Fibroblast of lung (primary cell): ENCODE results near the gene GJA8. TPM values are rescaled to one million over a fixed set of nuclear protein-coding genes. Genes with fewer than 3 reads are reported as not detected.

Experiments used
- DNase-seq, 2 donors: peaks; one replicate each; pipeline versions ENCODE4 v3.0.0 to v3.0.0-alpha.2; 2010; ENCODE audit warnings: low read depth in 2 of 2
- H2AFZ ChIP-seq: 2 replicates; pipeline ENCODE4 v1.5.1; 2012; ENCODE audit warnings: low read length, control low read depth, inconsistent platforms
- H3K27ac ChIP-seq: 2 replicates; pipeline ENCODE4 v1.5.1; 2011; ENCODE audit warnings: low read length, control low read depth; ENCODE audit not compliant: insufficient read depth
- H3K27me3 ChIP-seq: 2 replicates; pipeline ENCODE4 v1.5.1; 2011; ENCODE audit warnings: mild to moderate bottlenecking, low read length; ENCODE audit not compliant: control insufficient read depth, insufficient read depth
- H3K36me3 ChIP-seq: 2 replicates; pipeline ENCODE4 v1.5.1; 2011; ENCODE audit warnings: low read length; ENCODE audit not compliant: control insufficient read depth, insufficient read depth
- H3K4me1 ChIP-seq: 2 replicates; pipeline ENCODE4 v1.5.1; 2011; ENCODE audit warnings: low read length; ENCODE audit not compliant: control insufficient read depth, insufficient read depth; ENCODE audit errors: extremely low read depth
- H3K4me2 ChIP-seq: 2 replicates; pipeline ENCODE4 v1.5.1; 2011; ENCODE audit warnings: low read length, control low read depth; ENCODE audit not compliant: insufficient read depth; ENCODE audit errors: extremely low read depth
- H3K4me3 ChIP-seq, 4 experiments: fragments of 200-600 bp in 1 of 4; sonication (generic) in 1 of 4; replicated peaks in 1 of 4; 2 replicates each; pipeline ENCODE4 v1.5.1; 2011 to 2016; ENCODE audit warnings: low read length in 4 of 4, low read depth in 3 of 4, mild to moderate bottlenecking in 3 of 4, control low read depth in 2 of 4, inconsistent platforms in 1 of 4, mixed read lengths in 1 of 4; ENCODE audit not compliant: insufficient read depth in 1 of 4; ENCODE audit errors: control extremely low read depth in 1 of 4
- H3K79me2 ChIP-seq: 2 replicates; pipeline ENCODE4 v1.5.1; 2012; ENCODE audit warnings: mild to moderate bottlenecking, low read length, inconsistent platforms; ENCODE audit not compliant: control insufficient read depth, insufficient read depth
- H3K9ac ChIP-seq: 2 replicates; pipeline ENCODE4 v1.5.1; 2011; ENCODE audit warnings: mild to moderate bottlenecking, low read length, control low read depth; ENCODE audit not compliant: insufficient read depth
- H3K9me3 ChIP-seq: 2 replicates; pipeline ENCODE4 v1.5.1; 2012; ENCODE audit warnings: low read depth, low read length; ENCODE audit not compliant: control insufficient read depth, insufficient read depth
- H4K20me1 ChIP-seq: 2 replicates; pipeline ENCODE4 v1.5.1; 2011; ENCODE audit warnings: low read length; ENCODE audit not compliant: control insufficient read depth, insufficient read depth; ENCODE audit errors: extremely low read depth
- CTCF ChIP-seq, 2 donors: IDR thresholded peaks in 1 of 2; conservative IDR thresholded peaks in 1 of 2; 1 replicate in 1 of 2; 2 replicates in 1 of 2; pipeline ENCODE4 v1.5.1; 2011 to 2012; ENCODE audit warnings: low read length in 2 of 2, control low read depth in 1 of 2, inconsistent platforms in 1 of 2, low read depth in 1 of 2, mild to moderate bottlenecking in 1 of 2
- EZH2 ChIP-seq: IDR thresholded peaks from 2 replicates; pipeline ENCODE4 v1.5.1; 2012; ENCODE audit warnings: low read length, control low read depth, mild to moderate bottlenecking; ENCODE audit errors: missing control alignments
- polyA plus RNA-seq, 2 donors: library from polyadenylated mRNA; depleted of rRNA in 1 of 2; stranded (reverse) in 1 of 2; unstranded in 1 of 2; fragments of >200 nt; gene quantifications; 2 replicates each; pipeline ENCODE4 v1.2.1, GENCODE V29; 2011 to 2012; ENCODE audit warnings: missing spikeins in 1 of 2
- total RNA-seq: library from RNA; depleted of rRNA; stranded (reverse); fragments of >200 nt; gene quantifications from 2 replicates; pipeline ENCODE4 v1.2.1, GENCODE V29; 2014

Gene GJA8
- total and polyA plus RNA-seq, 2 donors (not counting 1 experiment from before 2014, with no cell fraction given) = not detected

- H3K9me3 ChIP-seq = no peaks in the 10 kb centered on the region
- H4K20me1 ChIP-seq = no peaks in the 10 kb centered on the region
- no peak overlapping the region for H3K4me2 ChIP-seq
- TF ChIP-seq CTCF (conservative IDR thresholded peaks at IDR 0.05 in 1 of 2, IDR thresholded peaks at IDR 0.05 in 1 of 2; ENCODE audit: low read depth in 1 of 2, low read length in 2 of 2) = no peak
- TF ChIP-seq EZH2 = no peak
- H3K27ac ChIP-seq = no peak overlapping the region
- no peak overlapping the region for H2AFZ ChIP-seq
- no peak overlapping the region for H3K9ac ChIP-seq
- no peak overlapping the region for H3K4me3 ChIP-seq
- no peak for DNase-seq
- H3K27me3 ChIP-seq = no peaks in the 10 kb centered on the region
- H3K79me2 ChIP-seq = no peaks in the 10 kb centered on the region
- H3K4me1 ChIP-seq = no peaks in the 10 kb centered on the region
- H3K36me3 ChIP-seq = no peaks in the 10 kb centered on the region
These were observed 4.8 kb upstream of the GJA8 start for GRCh38 chr1:147897789-147898188.

GRCh38 chr1:147904726-147905125 lies 2.1 kb downstream of the GJA8 start:
- H3K9ac ChIP-seq = no peak overlapping the region
- H3K9me3 ChIP-seq = no peaks in the 10 kb centered on the region
- TF ChIP-seq EZH2 = no peak
- no peak for TF ChIP-seq CTCF (conservative IDR thresholded peaks at IDR 0.05 in 1 of 2, IDR thresholded peaks at IDR 0.05 in 1 of 2; ENCODE audit: low read depth in 1 of 2, low read length in 2 of 2)
- no peaks in the 10 kb centered on the region for H3K79me2 ChIP-seq
- no peaks in the 10 kb centered on the region for H3K36me3 ChIP-seq
- no peak overlapping the region for H3K4me2 ChIP-seq
- DNase-seq = no peak
- H3K4me3 ChIP-seq = no peak overlapping the region
- H3K4me1 ChIP-seq = no peaks in the 10 kb centered on the region
- H3K27ac ChIP-seq = no peak overlapping the region
- H3K27me3 ChIP-seq = peaks cover 3% of the 10 kb centered on the region
- H2AFZ ChIP-seq = no peak overlapping the region
- no peaks in the 10 kb centered on the region for H4K20me1 ChIP-seq

GRCh38 chr1:147907786-147908509 lies 5.4 kb downstream of the GJA8 start:
- no peak for DNase-seq
- Histone ChIP-seq H3K4me1 (no peaks in the 10 kb centered on the region), H3K9me3 (no peaks in the 10 kb centered on the region), H3K79me2 (no peaks in the 10 kb centered on the region), H4K20me1 (no peaks in the 10 kb centered on the region), H3K27ac (no peak overlapping the region), H2AFZ (no peak overlapping the region), H3K27me3 (peaks cover 3% of the 10 kb centered on the region), H3K9ac (no peak overlapping the region), H3K4me3 (no peak overlapping the region), H3K36me3 (no peaks in the 10 kb centered on the region), H3K4me2 (no peak overlapping the region)
- TF ChIP-seq EZH2 (no peak), CTCF (conservative IDR thresholded peaks at IDR 0.05 in 1 of 2, IDR thresholded peaks at IDR 0.05 in 1 of 2; ENCODE audit: low read depth in 1 of 2, low read length in 2 of 2) (no peak)
